Adrenal gland (tissue), 12 donors: Measurements from ENCODE around the gene RPS6KA1. TPM values are rescaled to one million over a fixed set of nuclear protein-coding genes. Genes with fewer than 3 reads are reported as not detected.
"Not testable (repeated sequence)": the region's sequence is repeated elsewhere in the genome, so short reads cannot be mapped to it uniquely, and the experiment has no call there.

ENCODE experiments used
- DNase-seq, 7 donors: peaks; one replicate each; pipeline ENCODE4 v3.0.0-alpha.2; 2019 to 2020
- H3K27ac ChIP-seq, 5 donors: fragments of 200-600 bp; sonication (generic) in 4 of 5; 1 replicate in 3 of 5; 2 replicates in 2 of 5; pipeline versions ENCODE4 v1.5.1 to v1.8.0; 2016 to 2020; ENCODE audit warnings: mild to moderate bottlenecking in 1 of 5
- H3K27me3 ChIP-seq: fragments of 200-600 bp; 2 replicates; pipeline ENCODE4 v1.8.0; 2021
- H3K36me3 ChIP-seq, 2 donors: fragments of 200-600 bp; replicated peaks in 1 of 2; 1 replicate in 1 of 2; 2 replicates in 1 of 2; pipeline versions ENCODE4 v1.5.1 to v1.8.0; 2018 to 2022
- H3K4me1 ChIP-seq, 2 donors: fragments of 200-600 bp; replicated peaks in 1 of 2; 1 replicate in 1 of 2; 2 replicates in 1 of 2; pipeline versions ENCODE4 v1.5.1 to v1.8.0; 2018 to 2021
- H3K4me3 ChIP-seq, 4 donors: fragments of 200-600 bp; sonication (generic) in 3 of 4; one replicate each; pipeline ENCODE4 v1.5.1; 2016 to 2018
- H3K9me3 ChIP-seq, 3 donors: fragments of 200-600 bp; sonication (generic) in 1 of 3; replicated peaks in 1 of 3; 1 replicate in 2 of 3; 2 replicates in 1 of 3; pipeline versions ENCODE4 v1.5.1 to v1.8.0; 2016 to 2021
- POLR2A ChIP-seq, 2 donors: fragments of 450-650 bp; IDR thresholded peaks; one replicate each; pipeline ENCODE4 v1.6.1; 2017; ENCODE audit warnings: antibody characterized with exemption in 2 of 2, mild to moderate bottlenecking in 2 of 2, moderate library complexity in 1 of 2
- WGBS, 4 donors: extraction: QIAGEN DNeasy Blood & Tissue Kit in 2 of 4; methylation state at CpG; one replicate each; pipeline versions ENCODE4 v1.1.5 to v1.1.7; 2013 to 2017; 5-methylcytosine and 5-hydroxymethylcytosine counted together
- intact Hi-C, 2 donors: fragments of 100-400 bp; cut with DNase I; formaldehyde crosslinking; loops; one replicate each; pipeline versions ENCODE4 v1.14.1 to v1.15.0; 2022 to 2023
- polyA plus RNA-seq, 3 donors: library from polyadenylated mRNA; stranded (reverse); fragments of 200-250 nt in 2 of 3; fragments of 350-450 nt in 1 of 3; fragmentation: Illumina TruSeq in 1 of 3; extraction: RNeasy Lipid Tissue Mini Kit (QIAGEN cat#74804) in 1 of 3; gene quantifications; one replicate each; pipeline ENCODE4 v1.2.3, GENCODE V29; 2013 to 2014
- total RNA-seq, 9 donors: library from RNA; depleted of rRNA in 4 of 9; stranded (reverse); fragments of >200 nt in 4 of 9; fragments of 120-200 nt in 1 of 9; fragmentation: NEBNext Ultra II Directional in 1 of 9; extraction: Animal tissue kit (Norgen Biotek cat#: 25700) in 1 of 9; gene quantifications; one replicate each; pipeline versions ENCODE4 v1.1.0 to v1.2.4, GENCODE V29; 2013 to 2023
- TF ChIP-seq, protein P1 (sequence below), 6 experiments: fragments of 450-650 bp in 4 of 6; fragments of 200-600 bp in 2 of 6; sonication (generic) in 1 of 6; IDR thresholded peaks; 1 replicate in 5 of 6; 2 replicates in 1 of 6; pipeline versions ENCODE4 v1.5.1 to v1.8.0; 2016 to 2021; ENCODE audit warnings: antibody characterized with exemption in 6 of 6, mild to moderate bottlenecking in 2 of 6, moderate library complexity in 1 of 6
- donor health status: healthy with polysubstance abuse.
- donor health status: Bipolar disorder and iron deficiency.
- donor health status: DM: yes; HTN: yes; CAD: no.
- donor health status: DM: no; HTN: no; CAD: no.
- donor health status: DM: no; HTN: no; CAD: no.
- donor health status: DM: yes; HTN: yes; CAD: no.

RPS6KA1 gene
- total and polyA plus RNA-seq, 12 donors: 17.1 to 51.5 (median 40.1) TPM

DNA sequence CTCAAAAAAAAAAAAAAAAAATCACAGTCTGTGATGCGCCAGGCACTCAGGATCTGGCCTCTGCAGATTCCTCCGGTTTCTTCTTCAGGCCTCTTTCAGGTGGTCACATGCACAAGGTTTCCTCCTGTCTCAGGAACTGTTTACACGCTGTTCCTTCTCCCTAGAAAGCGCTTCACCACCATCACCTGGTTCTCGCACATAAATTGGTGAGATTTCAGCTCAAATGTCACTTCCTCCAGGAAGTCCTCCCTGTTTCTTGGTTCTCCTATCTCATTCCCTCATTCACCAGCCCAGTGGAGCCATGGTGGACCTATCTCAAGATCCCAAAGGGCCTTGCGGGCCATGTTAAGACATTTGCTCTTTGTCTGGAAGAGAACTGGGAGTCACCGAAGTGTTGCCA lies 30.7 kb upstream of the RPS6KA1 start:
- Histone ChIP-seq H3K27me3 (no peaks in the 10 kb centered on the region), H3K4me3 (no peak overlapping the region), H3K9me3 (no peaks in the 10 kb centered on the region), H3K36me3 (no peaks in the 10 kb centered on the region), H3K27ac (no peak overlapping the region), H3K4me1 (peaks cover 11% of the 10 kb centered on the region in 2 donors)
- no peak for TF ChIP-seq POLR2A (IDR thresholded peaks at IDR 0.05)
- TF ChIP-seq, protein P1, sequence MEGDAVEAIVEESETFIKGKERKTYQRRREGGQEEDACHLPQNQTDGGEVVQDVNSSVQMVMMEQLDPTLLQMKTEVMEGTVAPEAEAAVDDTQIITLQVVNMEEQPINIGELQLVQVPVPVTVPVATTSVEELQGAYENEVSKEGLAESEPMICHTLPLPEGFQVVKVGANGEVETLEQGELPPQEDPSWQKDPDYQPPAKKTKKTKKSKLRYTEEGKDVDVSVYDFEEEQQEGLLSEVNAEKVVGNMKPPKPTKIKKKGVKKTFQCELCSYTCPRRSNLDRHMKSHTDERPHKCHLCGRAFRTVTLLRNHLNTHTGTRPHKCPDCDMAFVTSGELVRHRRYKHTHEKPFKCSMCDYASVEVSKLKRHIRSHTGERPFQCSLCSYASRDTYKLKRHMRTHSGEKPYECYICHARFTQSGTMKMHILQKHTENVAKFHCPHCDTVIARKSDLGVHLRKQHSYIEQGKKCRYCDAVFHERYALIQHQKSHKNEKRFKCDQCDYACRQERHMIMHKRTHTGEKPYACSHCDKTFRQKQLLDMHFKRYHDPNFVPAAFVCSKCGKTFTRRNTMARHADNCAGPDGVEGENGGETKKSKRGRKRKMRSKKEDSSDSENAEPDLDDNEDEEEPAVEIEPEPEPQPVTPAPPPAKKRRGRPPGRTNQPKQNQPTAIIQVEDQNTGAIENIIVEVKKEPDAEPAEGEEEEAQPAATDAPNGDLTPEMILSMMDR (IDR thresholded peaks at IDR 0.05): no peak
- DNase-seq: no peak
- intact Hi-C loops: no loop called here
- 90 to 95% (median 95%) methylated on average over 7 of the region's 7 CpGs for WGBS, 4 donors

DNA sequence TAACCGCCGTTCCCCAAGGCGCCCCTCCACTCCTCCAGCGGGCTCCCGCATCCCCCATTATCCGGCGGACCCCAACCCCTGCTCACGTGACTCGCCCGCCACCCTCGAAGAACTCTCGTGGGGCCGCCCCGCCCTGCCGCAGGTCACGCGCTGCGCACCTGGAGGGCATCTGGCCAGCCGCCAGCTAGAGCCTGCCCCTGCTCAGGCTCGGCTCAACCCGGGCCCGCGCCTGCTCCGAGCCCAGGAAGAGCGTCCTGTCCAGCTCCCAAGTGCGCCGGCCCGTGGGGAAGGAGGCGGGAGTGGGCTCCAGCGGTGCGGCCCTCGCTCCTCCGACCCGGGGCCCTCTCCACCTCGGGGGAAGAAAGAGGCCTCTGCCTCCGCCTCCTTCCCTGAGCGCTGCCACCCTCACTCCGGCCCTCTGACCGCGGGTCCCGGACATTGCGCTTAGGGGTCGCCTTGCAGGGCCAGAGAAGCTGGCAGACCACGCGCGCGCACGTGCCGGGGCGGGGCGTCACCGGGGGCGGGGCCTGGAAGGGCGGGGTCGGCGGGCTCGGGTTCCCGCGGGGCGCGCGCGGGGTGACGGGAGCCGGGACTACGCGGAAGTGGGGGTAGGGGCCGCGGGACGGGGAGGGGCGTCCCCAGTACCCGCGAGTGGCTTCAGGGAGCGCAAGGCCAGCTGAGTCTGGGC lies 28.9 kb upstream of the RPS6KA1 start:
- intact Hi-C loops: no loop called here
- Histone ChIP-seq H3K4me3 (peak overlapping the region; percentile 19 to 59 (median 48)), H3K4me1 (peaks cover 11% of the 10 kb centered on the region in 2 donors), H3K9me3 (no peaks in the 10 kb centered on the region), H3K36me3 (no peaks in the 10 kb centered on the region), H3K27ac (peak overlapping the region; percentile 72 to 96 (median 86)), H3K27me3 (no peaks in the 10 kb centered on the region)
- 0 to 7% (median 1%) methylated on average over 3 to 74 of the region's 74 CpGs for WGBS, 4 donors
- peak; percentile 64 to 94 (median 88) for DNase-seq
- TF ChIP-seq POLR2A (IDR thresholded peaks at IDR 0.05): peak in 1 of 2 donors; percentile 67
- TF ChIP-seq, protein P1 (IDR thresholded peaks at IDR 0.05): peak in 2 of 6 experiments; percentile 28 to 32

DNA sequence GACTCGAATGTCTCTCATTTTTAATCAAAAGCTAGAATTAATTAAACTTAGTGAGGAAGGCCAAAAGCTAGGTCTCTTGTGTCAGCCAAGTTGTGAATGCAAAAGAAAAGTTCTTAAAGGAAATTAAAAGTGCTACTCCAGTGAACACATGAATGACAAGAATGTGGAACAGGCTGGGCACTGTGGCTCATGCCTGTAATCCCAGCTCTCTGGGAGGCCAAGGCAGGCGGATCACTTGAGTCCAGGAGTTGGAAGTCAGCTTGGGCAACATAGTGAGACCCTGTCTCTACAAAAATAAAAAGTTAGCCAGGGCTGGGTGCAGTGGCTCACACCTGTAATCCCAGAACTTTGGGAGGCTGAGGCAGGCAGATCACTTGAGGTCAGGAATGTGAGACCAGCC lies 18.9 kb upstream of the RPS6KA1 start:
- H3K36me3 ChIP-seq, DNase-seq, H3K27ac ChIP-seq, intact Hi-C loops, H3K9me3 ChIP-seq, H3K4me3 ChIP-seq, H3K4me1 ChIP-seq, H3K27me3 ChIP-seq: not testable (repeated sequence)
- WGBS, 4 donors: 67 to 78% (median 73%) methylated on average over 2 of the region's 2 CpGs

DNA sequence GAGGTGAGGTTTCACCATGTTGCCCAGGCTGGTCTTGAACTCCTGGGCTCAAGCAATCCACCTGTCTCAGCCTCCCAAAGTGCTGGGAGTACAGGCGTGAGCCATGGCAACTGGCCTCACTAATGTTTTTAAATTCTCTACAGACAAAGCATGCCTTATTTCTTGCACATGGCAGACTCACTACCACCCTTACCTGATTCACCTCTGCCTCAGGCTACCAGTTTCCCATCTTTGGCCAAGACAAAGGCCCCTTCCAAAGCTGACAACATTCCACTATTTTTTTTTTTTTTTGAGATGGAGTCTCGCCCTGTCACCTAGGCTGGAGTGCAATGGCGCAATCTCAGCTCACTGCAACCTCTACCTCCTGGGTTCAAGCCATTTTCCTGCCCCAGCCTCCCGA lies 13.7 kb upstream of the RPS6KA1 start:
- H3K9me3 ChIP-seq, H3K4me1 ChIP-seq, DNase-seq, H3K4me3 ChIP-seq, H3K27ac ChIP-seq, H3K36me3 ChIP-seq, intact Hi-C loops, H3K27me3 ChIP-seq: not testable (repeated sequence)
- 82 to 92% (median 89%) methylated on average over 4 of the region's 4 CpGs for WGBS, 4 donors

DNA sequence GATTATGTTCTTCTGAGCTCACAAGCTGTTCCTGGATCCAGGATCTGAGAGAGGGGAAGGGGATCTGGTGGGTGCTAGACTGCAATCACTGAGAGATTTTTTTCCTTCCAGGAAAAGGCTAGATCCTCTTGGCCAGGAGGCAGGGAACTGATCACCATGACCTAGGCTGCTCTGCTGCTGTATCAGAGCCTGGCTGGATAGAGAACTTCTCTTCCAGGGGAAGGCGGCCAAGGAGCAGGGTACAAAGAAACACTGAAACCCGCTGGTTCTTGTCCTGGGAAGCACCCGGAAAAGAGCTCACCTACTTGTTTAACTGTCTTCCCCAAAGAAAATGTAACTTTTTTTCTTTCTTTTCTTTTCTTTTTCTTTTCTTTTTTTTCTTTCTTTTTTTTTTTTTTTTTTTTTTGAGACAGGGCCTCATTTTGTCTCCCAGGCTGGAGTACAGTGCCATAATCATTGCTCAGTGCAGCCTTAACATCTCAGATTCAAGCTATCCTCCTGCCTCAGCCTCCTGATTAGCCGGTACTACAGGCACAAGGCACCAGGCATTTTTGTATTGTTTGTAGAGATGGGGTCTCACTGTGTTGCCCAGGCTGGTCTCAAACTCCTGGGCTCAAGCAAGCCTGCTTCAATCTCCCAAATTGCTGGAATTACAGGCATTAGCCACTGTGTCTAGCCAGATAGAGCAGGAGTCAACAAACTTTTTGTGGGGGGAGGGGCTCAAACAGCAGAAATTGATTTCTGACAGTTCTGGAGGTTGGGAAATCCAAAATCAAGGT lies 12.4 kb upstream of the RPS6KA1 start:
- Histone ChIP-seq H3K4me3 (no peak overlapping the region), H3K27me3 (no peaks in the 10 kb centered on the region), H3K4me1 (no peaks in the 10 kb centered on the region), H3K27ac (no peak overlapping the region), H3K9me3 (no peaks in the 10 kb centered on the region), H3K36me3 (no peaks in the 10 kb centered on the region)
- DNase-seq: no peak
- TF ChIP-seq, protein P1 (IDR thresholded peaks at IDR 0.05): no peak
- TF ChIP-seq POLR2A (IDR thresholded peaks at IDR 0.05): no peak
- intact Hi-C loops: no loop called here
- WGBS, 4 donors: 88 to 97% (median 93%) methylated on average over 4 of the region's 4 CpGs
